DOHH2 (cell line): ENCODE data around the gene CFAP61.

Experiments used
- CTCF ChIP-seq: fragments of 200-600 bp; sonication (generic); IDR thresholded peaks from one replicate; pipeline ENCODE4 v1.5.1; 2014; ENCODE audit warnings: antibody characterized with exemption, mild to moderate bottlenecking, low read depth, low read length; ENCODE audit not compliant: poor library complexity, severe bottlenecking
- EZH2phosphoT487 ChIP-seq: fragments of 200-600 bp; sonication (generic); IDR thresholded peaks from 2 replicates; pipeline ENCODE4 v1.6.1; 2017; ENCODE audit warnings: borderline replicate concordance, mild to moderate bottlenecking, antibody characterized with exemption, low read length, moderate library complexity, mixed read lengths

DNA sequence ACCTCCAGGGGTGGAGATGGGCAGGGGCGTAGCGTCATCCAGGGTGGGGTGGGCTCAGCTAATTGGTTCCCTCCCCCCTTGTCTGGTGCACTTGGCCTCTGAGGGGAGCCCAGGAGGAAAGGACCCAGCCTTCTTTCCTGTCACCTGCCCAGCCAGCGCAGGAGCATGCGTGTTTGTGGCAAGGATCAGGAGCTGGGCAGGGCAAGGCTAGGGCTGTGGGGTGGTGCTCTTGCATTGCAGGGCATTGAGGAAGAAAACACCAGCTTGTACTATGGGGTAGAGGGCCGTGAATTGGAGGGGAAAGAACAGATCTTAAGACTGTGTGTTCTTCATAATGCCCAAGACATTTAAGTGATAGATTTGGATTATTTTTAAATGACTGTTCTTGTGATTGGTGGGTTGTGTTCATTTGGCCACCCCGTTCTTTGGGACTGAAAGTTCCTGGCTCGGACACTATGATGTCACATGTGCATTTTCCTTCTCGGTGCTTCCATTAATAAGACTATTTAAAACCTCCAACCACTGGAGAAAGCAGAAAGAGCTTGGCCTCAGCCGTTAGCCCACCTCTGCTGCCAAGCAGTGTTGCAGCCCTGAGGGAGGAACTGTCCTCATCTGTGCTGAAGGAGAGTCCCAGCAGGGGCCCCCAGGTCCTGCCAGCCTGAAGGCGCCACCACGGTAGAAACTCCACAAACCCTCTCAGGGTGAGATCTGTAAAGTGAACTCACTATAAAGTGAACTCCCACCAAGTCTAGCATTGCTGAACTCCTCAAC lies 179.4 kb downstream of the CFAP61 start:
- TF ChIP-seq CTCF (no peak), EZH2phosphoT487 (no peak)
